NB4 (cell line): ENCODE results near the gene UFD1.

Experiments
- POLR2A ChIP-seq: IDR thresholded peaks from 2 replicates; pipeline ENCODE4 v1.6.1; 2011; ENCODE audit warnings: mild to moderate bottlenecking; ENCODE audit not compliant: insufficient read length; ENCODE audit errors: extremely low read depth
- TF ChIP-seq, protein P1 (sequence below): IDR thresholded peaks from one replicate; pipeline ENCODE4 v1.5.1; 2012; ENCODE audit warnings: low read depth, low read length

GRCh38 chr22:19461506-19461905 lies 17.5 kb downstream of the UFD1 start:
- TF ChIP-seq, protein P1, sequence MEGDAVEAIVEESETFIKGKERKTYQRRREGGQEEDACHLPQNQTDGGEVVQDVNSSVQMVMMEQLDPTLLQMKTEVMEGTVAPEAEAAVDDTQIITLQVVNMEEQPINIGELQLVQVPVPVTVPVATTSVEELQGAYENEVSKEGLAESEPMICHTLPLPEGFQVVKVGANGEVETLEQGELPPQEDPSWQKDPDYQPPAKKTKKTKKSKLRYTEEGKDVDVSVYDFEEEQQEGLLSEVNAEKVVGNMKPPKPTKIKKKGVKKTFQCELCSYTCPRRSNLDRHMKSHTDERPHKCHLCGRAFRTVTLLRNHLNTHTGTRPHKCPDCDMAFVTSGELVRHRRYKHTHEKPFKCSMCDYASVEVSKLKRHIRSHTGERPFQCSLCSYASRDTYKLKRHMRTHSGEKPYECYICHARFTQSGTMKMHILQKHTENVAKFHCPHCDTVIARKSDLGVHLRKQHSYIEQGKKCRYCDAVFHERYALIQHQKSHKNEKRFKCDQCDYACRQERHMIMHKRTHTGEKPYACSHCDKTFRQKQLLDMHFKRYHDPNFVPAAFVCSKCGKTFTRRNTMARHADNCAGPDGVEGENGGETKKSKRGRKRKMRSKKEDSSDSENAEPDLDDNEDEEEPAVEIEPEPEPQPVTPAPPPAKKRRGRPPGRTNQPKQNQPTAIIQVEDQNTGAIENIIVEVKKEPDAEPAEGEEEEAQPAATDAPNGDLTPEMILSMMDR: no peak
- no peak for TF ChIP-seq POLR2A
